GM10248 (cell line): ENCODE data around the gene LMX1A.

ENCODE experiments used
- CTCF ChIA-PET: fragments of 300-600 bp; sonication (Branson Sonifier 250); formaldehyde crosslinking; extraction: SDS; loops from one replicate; lab custom pipeline; 2021; ENCODE audit warnings: antibody characterized with exemption; lab: Yijun Ruan, JAX
- POLR2A ChIA-PET: fragments of 350-650 bp; sonication (Branson Sonifier 250); formaldehyde crosslinking; extraction: SDS; loops from one replicate; lab custom pipeline; 2020; ENCODE audit warnings: antibody characterized with exemption; lab: Yijun Ruan, JAX
- DNase-seq: peaks from one replicate; pipeline ENCODE4 v3.0.0; 2012; ENCODE audit errors: extremely low spot score
- CTCF ChIP-seq: IDR thresholded peaks from 2 replicates; pipeline ENCODE4 v1.5.1; 2012; ENCODE audit warnings: mild to moderate bottlenecking, low read depth; ENCODE audit errors: extremely low read depth, missing control alignments, control extremely low read depth

The LMX1A gene

DNA sequence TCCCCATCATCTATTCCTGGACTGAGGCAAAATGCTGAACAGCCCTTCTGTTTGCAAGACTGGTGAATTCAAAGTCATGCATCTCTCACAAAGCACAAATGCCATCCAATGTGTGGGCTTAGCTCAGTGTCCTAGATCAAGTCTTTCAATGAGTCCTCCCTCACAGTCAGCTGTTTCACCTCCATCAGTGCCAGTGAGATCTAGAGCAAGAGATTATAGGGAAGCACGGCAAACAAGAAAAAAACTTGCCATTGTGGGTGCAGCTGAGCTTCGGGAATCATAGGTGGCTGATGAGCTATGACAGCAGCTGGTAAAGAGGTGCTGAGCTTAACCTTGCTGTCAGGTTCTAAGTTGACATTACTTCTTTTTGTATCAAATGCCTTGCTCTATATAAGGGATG is 130.2 kb downstream of the LMX1A start:
- no peak for TF ChIP-seq CTCF
- ChIA-PET POLR2A (no interaction called here), CTCF (interaction anchor here (2.5 kb wide), 1 partner anchor 18 kb away, joined by 5 read pairs; no protein-coding TSS in a partner anchor)
- no peak for DNase-seq

DNA sequence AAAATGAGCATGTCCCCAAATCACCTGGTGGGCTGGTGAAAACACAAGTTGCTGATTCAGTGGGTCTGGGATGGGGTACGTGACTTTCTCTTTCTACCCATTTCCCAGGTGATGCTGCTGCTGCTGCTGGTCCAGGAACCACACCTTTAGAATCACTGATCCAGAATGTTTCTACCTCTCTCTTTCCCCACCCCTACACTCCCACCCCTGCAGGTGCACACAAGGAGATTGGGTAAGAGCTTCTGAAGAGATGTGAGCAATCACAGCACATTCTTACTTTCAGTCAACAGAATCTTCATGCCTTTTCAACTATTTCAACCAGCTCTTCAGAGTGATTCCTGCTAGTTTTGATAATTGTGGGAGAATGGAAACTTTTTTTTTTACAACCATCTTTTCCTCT is 130.9 kb downstream of the LMX1A start:
- no peak for DNase-seq
- ChIA-PET POLR2A (no interaction called here), CTCF (interaction anchor here (2.5 kb wide), 1 partner anchor 19 kb away, joined by 5 read pairs; no protein-coding TSS in a partner anchor)
- TF ChIP-seq CTCF: no peak

GRCh38 chr1:165225062-165225461 is 131.5 kb downstream of the LMX1A start:
- CTCF ChIA-PET: interaction anchor here (2.5 kb wide), 1 partner anchor 19 kb away, joined by 5 read pairs; no protein-coding TSS in a partner anchor
- DNase-seq: no peak
- no peak for TF ChIP-seq CTCF
- POLR2A ChIA-PET: no interaction called here

GRCh38 chr1:165224504-165224903 is 132.0 kb downstream of the LMX1A start:
- CTCF ChIA-PET: interaction anchor here (1.2 kb wide), 1 partner anchor 33 kb away, joined by 3 read pairs; no protein-coding TSS in a partner anchor
- no peak for TF ChIP-seq CTCF
- POLR2A ChIA-PET: no interaction called here
- no peak for DNase-seq

GRCh38 chr1:165222580-165222979 is 133.9 kb downstream of the LMX1A start:
- CTCF ChIA-PET: no interaction called here
- DNase-seq: no peak
- no peak for TF ChIP-seq CTCF
- POLR2A ChIA-PET: no interaction called here

DNA sequence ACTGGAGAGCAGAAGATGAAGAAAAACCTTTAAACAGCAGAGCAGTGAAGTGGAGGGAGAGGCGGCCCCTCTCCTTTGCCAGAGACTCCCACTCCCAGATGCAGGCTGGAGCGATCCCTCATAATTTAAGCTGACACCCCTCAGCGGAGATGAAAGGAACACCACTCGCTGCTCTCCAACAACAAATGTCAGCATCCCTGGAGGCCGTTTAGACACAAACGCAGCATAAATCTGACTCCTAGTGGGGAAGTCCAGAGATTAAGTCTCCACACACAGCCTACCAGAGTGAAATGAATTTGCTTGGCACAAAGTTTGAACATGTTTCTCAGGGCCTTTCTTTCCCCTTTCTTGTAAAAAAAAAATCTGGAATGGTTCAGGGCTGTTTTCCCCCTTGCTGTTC is 137.8 kb downstream of the LMX1A start:
- DNase-seq: no peak
- ChIA-PET POLR2A (no interaction called here), CTCF (interaction anchor here (1.0 kb wide), 2 partner anchors 9 to 39 kb away, joined by 3 to 5 read pairs; no protein-coding TSS in a partner anchor)
- TF ChIP-seq CTCF: no peak
